K562 (cell line): ENCODE results near the gene PYGO2. TPM values are rescaled to one million over a fixed set of nuclear protein-coding genes. Genes with fewer than 3 reads are reported as not detected.

ENCODE experiments used
- BCLAF1 ChIP-seq, 2 experiments: fragments of 450-650 bp in 1 of 2; IDR thresholded peaks; 2 replicates each; pipeline ENCODE4 v1.6.1; 2011 to 2017; ENCODE audit warnings: low read depth in 2 of 2, antibody characterized with exemption in 1 of 2, borderline replicate concordance in 1 of 2, low read length in 1 of 2, mild to moderate bottlenecking in 1 of 2, mixed read lengths in 1 of 2; ENCODE audit not compliant: control insufficient read depth in 1 of 2
- CAMTA2 ChIP-seq: fragments of 250-450 bp; sonication (Bioruptor Pico); conservative IDR thresholded peaks from 2 replicates; pipeline ENCODE4 v1.5.1; 2022
- CTBP1 ChIP-seq: fragments of 450-650 bp; IDR thresholded peaks from 2 replicates; pipeline ENCODE4 v1.6.1; 2016; ENCODE audit warnings: borderline replicate concordance
- HES1 ChIP-seq: fragments of 450-650 bp; IDR thresholded peaks from 2 replicates; pipeline ENCODE4 v1.6.1; 2016; ENCODE audit warnings: low read depth, mild to moderate bottlenecking, moderate library complexity
- HMG20A ChIP-seq: fragments of 450-650 bp; formaldehyde crosslinking; conservative IDR thresholded peaks from 2 replicates; pipeline ENCODE4 v1.4.0; 2020; ENCODE audit warnings: mild to moderate bottlenecking, mixed read lengths
- HMGN3 ChIP-seq: IDR thresholded peaks from 2 replicates; pipeline ENCODE4 v1.6.1; 2011; ENCODE audit warnings: borderline replicate concordance, low read depth, mild to moderate bottlenecking, mixed read lengths, low read length; ENCODE audit not compliant: insufficient read length; ENCODE audit errors: extremely low read depth
- SMARCB1 ChIP-seq: IDR thresholded peaks from 2 replicates; pipeline ENCODE4 v1.6.1; 2011; ENCODE audit warnings: improper control_type of control experiment, low read depth; ENCODE audit not compliant: insufficient read length
- ZBTB49 ChIP-seq: sonication (generic); formaldehyde crosslinking; IDR thresholded peaks from 2 replicates; pipeline ENCODE4 v1.8.0; 2022; ENCODE audit warnings: missing genetic modification reagents, mild to moderate bottlenecking, borderline replicate concordance
- ZNF212 ChIP-seq: fragments of 450-650 bp; formaldehyde crosslinking; IDR thresholded peaks from 2 replicates; pipeline ENCODE4 v1.4.0; 2020; ENCODE audit warnings: mild to moderate bottlenecking
- ZNF282 ChIP-seq: sonication (generic); formaldehyde crosslinking; IDR thresholded peaks from 2 replicates; pipeline ENCODE4 v1.8.1; 2023; ENCODE audit warnings: missing genetic modification reagents
- ZNF318 ChIP-seq, 2 experiments: fragments of 450-650 bp; IDR thresholded peaks; 2 replicates each; pipeline ENCODE4 v1.6.1; 2016; ENCODE audit warnings: mild to moderate bottlenecking in 2 of 2, borderline replicate concordance in 1 of 2, low read depth in 1 of 2, moderate library complexity in 1 of 2
- polyA plus RNA-seq, 8 experiments: library from polyadenylated mRNA; depleted of rRNA in 4 of 8; stranded (reverse) in 5 of 8; unstranded in 3 of 8; fragments of >200 nt; fragmentation: Nextera tagmentation in 2 of 8; fragmentation: Illumina TruSeq in 1 of 8; extraction: Ambion mirVana in 2 of 8; extraction: Trizol in 1 of 8; gene quantifications; 2 replicates each; pipeline versions ENCODE4 v1.2.1 to v1.2.3, GENCODE V29; 2011 to 2014; ENCODE audit warnings: inconsistent platforms in 1 of 8, missing spikeins in 1 of 8
- total RNA-seq, 7 experiments: library from RNA; depleted of rRNA in 6 of 7; stranded (reverse); fragments of >200 nt in 6 of 7; fragmentation: Illumina TruSeq in 2 of 7; extraction: Trizol in 2 of 7; gene quantifications; 2 replicates each; pipeline versions ENCODE4 v1.2.1 to v1.2.3, GENCODE V29; 2011 to 2021; ENCODE audit warnings: low replicate concordance in 1 of 7

Gene PYGO2
- total and polyA plus RNA-seq, 9 of the 15 experiments (the other 6 are each of a cell fraction or from before 2014, with no cell fraction given), result 8.3 to 36.2 (median 18.2) TPM

GRCh38 chr1:154998818-154999570 is 37.4 kb upstream of the PYGO2 start (continued):
- TF ChIP-seq ZNF318 (IDR thresholded peaks at IDR 0.05; ENCODE audit: borderline replicate concordance in 1 of 2, low read depth in 1 of 2), result no peak
- peak; percentile 26 for TF ChIP-seq HMGN3
- no peak for TF ChIP-seq HES1
- peak; percentile 40; the same call in 1 of the 2 replicates for TF ChIP-seq CTBP1
- no peak for TF ChIP-seq HMG20A (CRISPR knock-in tag)
- TF ChIP-seq BCLAF1 (IDR thresholded peaks at IDR 0.05; ENCODE audit: borderline replicate concordance in 1 of 2, control insufficient read depth in 1 of 2, low read depth in 2 of 2, low read length in 1 of 2), result 0 out of 4 replicates have a peak, but pooled peaks of 1 of the 2 experiments have one; percentile 66
- TF ChIP-seq ZNF212 (CRISPR knock-in tag), result no peak
- no peak for TF ChIP-seq ZNF282
- TF ChIP-seq SMARCB1, result no peak
- no peak for TF ChIP-seq ZBTB49 (CRISPR knock-in tag)
- TF ChIP-seq CAMTA2 (CRISPR knock-in tag), result 0 out of 2 replicates have a peak, but pooled peaks have one; percentile 18
